ENCODE measurements around the gene GNRH2.

GRCh38 chr20:3014179-3014578, 29.2 kb upstream of the GNRH2 start:
- no peak for TF ChIP-seq ZNF384 (IDR thresholded peaks at IDR 0.05)
- TF ChIP-seq SP1 (IDR thresholded peaks at IDR 0.05) = no peak
- no peak for TF ChIP-seq SUZ12 (IDR thresholded peaks at IDR 0.05)
- TF ChIP-seq FOXA1 (IDR thresholded peaks at IDR 0.05) = no peak
